Activated CD4-positive, alpha-beta T cell treated with anti-CD3 and anti-CD28 coated beads, Interleukin-2, amount 50 U/mL, for 4 hours (primary cell): ENCODE data around the gene KRTAP5-2.
"Not testable (repeated sequence)": the region's sequence is repeated elsewhere in the genome, so short reads cannot be mapped to it uniquely, and the experiment has no call there.

Experiments used
- DNase-seq, 2 experiments: peaks; one replicate each; pipeline ENCODE4 v3.0.0-alpha.2; 2020

Gene KRTAP5-2

GRCh38 chr11:1586699-1587098, 11.4 kb downstream of the KRTAP5-2 start:
- DNase-seq = no peak

- DNase-seq = not testable (repeated sequence)
Observed at GRCh38 chr11:1584661-1585370, 13.3 kb downstream of the KRTAP5-2 start, which contains the start of gene KRTAP5-1. TSS of gene KRTAP5-1 (minus strand) at chr11:1585283. CDS start at chr11:1585249, 34 bp downstream.

- not testable (repeated sequence) for DNase-seq
Observed at GRCh38 chr11:1582909-1583308, 15.2 kb downstream of the KRTAP5-2 start.

DNA sequence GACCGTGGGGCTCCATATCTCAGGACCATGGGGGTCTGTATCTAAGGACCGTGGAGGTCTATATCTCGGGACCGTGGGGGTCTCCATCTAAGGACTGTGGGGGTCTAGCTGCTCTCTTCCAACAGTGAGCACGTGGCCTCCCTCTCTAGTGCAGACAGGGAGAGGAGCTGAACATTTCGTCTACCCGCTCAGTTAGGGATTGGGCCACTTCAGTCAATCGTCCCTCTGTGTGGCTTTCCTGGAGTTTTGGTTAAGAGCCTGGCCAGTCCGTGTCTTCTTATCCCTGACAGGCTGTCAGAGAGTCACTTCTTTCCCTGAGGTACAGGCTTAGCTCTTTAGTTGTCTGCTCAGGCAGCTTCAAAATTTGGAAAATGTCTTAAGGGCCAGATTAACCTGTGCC, 16.1 kb downstream of the KRTAP5-2 start:
- no peak for DNase-seq

GRCh38 chr11:1576825-1577224, 21.3 kb downstream of the KRTAP5-2 start:
- no peak for DNase-seq

GRCh38 chr11:1575756-1576155, 22.3 kb downstream of the KRTAP5-2 start:
- DNase-seq = not testable (repeated sequence)

DNA sequence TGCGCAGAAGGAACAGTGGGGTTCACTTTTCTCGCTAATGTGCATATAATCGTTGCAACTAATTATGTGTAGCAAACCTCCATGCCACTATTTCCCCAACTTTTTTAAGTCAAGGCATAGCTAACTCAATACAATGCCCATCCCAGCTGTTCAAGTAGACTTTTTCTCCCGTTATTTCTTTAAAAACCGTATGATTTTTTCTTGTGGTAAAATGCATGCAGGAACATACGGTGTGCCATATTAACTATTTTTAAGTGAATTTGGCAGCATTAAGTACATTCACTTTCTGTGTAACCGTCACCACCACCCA, 23.2 kb downstream of the KRTAP5-2 start:
- no peak for DNase-seq

DNA sequence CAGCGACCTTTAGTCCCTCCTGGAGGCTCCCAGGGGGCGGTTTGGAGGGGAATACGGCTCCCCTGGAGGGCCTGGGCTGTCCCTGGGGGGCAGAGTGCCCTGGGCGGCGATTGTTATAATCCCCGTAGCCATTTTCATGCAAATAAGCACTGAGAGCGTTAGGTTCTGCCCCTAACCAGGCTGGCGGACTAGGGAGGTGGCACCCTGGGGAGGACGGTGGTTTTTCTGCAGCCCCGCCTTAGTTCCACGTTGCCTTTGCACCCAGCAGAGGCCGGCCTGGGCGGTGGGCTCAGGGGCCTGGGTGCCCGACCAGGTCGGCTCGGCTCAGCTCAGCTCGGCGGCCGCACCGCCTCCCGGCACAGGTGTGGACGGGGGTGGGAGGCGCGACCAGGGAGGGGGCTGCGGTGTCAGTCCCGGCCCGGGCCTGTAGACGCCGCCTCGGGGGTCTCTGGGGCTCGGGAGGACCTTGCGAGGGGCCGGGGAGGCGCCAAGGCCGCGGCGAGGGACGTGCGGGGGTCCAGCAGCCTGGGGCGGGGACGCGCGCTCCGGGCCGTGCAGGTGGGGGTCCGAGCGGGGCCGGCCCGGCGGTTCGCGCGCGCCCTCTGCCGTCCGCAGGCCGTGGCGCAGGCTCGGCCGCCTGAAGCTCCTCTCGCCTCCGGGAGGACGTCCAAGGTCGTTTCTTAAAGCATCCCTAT, 23.7 kb downstream of the KRTAP5-2 start:
- DNase-seq = peak; percentile 49 to 54

DNA sequence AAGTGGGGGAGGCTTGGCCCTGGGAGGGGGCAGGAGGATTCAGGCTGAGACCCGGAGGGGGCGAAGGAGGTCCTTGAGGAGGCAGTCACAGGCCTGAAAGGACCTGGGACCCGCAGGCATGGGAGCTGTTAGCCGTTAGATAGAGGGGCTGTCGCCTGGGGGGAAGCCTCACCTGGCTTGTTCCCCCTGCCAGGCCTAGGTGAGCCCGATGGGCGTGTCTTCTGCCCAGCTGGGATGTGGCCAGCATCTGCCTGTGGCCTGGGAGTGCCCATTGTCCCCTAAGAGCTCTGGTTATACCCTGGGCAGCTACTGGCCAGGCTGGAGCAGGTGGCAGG, 24.2 kb downstream of the KRTAP5-2 start:
- DNase-seq = no peak

DNA sequence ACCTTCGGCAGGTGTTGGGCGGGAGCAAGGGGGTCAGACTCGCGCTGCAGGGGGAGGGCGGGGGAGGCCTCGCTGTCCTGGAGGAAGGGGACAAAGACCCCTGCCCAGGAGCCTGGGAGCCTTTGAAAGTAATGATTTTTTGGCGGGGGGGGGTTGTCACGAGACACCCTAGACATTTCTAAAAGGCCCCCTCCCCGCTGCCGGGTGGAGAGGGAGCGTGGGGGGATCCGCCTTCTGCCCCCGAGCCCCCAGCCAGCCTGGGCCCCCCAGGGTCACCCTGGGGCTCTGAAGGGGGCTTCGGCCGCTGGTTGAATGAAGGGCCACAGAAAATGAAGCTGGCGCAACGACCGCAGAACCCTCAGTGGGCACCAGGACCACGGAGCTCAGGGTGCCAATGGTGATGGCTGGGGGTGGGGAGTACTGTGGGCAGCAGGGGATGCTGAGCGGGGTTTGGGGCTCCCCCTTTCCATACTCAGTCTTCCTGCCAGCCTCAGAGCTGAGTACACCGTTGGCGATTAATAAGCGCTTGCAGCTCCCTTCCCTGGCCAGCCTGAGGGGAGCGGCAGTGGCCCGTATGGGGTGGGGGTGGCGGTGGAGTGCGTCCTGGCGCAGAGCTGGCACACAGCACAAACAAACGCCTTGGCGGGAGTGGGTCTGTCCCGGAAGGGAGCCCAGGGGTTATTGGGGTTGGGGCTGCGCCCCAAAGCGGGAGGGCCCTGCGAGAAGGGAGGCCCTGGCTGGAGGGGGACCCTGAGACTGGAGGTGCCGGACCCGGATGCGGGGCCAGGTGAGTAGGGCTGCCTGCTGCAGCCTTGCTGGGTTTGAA, 24.8 kb downstream of the KRTAP5-2 start:
- DNase-seq = peak in 1 of 2 experiments; percentile 16

- DNase-seq = peak; percentile 92 to 94
Observed at GRCh38 chr11:1572197-1573076, 25.7 kb downstream of the KRTAP5-2 start, which contains the start of gene DUSP8. TSS of gene DUSP8 (minus strand) at chr11:1572271. CDS start at chr11:1565826, 6,445 bp downstream.

DNA sequence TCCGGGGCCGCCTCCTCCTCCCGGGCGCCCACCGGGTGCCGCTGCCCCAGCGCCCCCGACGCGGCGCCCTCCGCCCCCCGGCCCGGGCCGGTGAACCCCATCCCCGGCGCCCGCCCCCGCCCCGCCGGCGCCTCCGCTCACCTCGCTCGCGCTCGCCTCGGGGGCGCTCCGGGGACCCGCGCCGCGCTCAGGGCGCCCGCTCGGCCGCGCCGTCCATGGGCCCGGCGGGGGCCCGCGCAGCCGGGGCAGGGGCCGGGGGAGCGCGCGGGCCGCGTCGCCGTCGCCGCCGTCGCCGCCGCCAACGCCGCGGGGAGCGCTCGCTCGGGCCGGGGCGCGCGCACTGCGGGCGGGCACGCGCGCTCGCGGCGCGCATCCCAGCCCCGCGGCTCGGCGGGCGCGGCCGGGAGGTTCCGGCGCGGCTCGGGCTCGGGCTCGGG, 26.3 kb downstream of the KRTAP5-2 start:
- no peak for DNase-seq

GRCh38 chr11:1570896-1571759, 27.0 kb downstream of the KRTAP5-2 start:
- DNase-seq = no peak

DNA sequence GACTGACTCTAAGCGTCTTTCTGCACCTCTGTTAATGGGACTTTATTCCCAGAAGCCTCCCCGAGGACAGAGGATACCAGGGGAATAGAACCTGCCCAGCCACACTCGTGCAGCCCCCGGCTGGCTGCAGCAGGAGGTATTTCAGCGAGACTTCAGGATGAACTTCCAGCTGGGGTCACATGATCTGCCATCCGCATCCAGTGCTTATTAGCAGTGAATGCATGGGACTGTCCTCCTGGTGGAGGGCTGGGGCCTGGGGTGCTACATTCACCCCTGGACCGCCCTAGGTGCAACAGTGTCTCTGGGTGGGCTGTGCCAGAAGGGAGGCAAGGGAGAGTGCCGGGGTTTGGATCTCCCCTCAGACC, 27.6 kb downstream of the KRTAP5-2 start:
- DNase-seq = no peak

GRCh38 chr11:1570001-1570453, 28.1 kb downstream of the KRTAP5-2 start:
- DNase-seq = no peak

DNA sequence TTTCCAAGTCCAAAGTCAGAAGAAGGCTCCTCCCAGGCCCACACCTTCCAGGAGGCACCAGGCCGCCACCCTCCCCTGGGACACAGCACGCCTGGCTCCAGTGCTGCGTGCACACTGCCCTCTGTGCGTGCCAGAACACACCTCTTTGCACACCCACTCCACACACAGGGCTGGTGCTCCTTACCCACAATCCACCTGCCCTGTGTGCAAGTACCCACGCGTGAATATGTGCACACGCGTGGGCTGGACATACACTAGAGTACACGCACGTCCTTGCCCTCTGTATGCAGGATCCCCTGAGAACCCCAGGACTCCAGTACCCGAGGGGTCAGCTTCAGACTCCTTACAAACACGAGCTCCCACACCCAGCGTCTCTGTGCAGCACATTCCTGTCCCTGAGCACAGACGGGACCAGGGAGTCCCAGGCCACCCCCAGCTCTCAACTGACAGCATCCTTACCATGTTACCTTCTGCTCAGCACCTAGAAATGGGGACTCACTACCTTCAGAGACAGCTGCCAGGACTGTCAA, 28.8 kb downstream of the KRTAP5-2 start:
- no peak for DNase-seq

- no peak for DNase-seq
Observed at GRCh38 chr11:1568441-1568911, 29.6 kb downstream of the KRTAP5-2 start.

GRCh38 chr11:1567721-1568100, 30.4 kb downstream of the KRTAP5-2 start:
- DNase-seq = no peak

DNA sequence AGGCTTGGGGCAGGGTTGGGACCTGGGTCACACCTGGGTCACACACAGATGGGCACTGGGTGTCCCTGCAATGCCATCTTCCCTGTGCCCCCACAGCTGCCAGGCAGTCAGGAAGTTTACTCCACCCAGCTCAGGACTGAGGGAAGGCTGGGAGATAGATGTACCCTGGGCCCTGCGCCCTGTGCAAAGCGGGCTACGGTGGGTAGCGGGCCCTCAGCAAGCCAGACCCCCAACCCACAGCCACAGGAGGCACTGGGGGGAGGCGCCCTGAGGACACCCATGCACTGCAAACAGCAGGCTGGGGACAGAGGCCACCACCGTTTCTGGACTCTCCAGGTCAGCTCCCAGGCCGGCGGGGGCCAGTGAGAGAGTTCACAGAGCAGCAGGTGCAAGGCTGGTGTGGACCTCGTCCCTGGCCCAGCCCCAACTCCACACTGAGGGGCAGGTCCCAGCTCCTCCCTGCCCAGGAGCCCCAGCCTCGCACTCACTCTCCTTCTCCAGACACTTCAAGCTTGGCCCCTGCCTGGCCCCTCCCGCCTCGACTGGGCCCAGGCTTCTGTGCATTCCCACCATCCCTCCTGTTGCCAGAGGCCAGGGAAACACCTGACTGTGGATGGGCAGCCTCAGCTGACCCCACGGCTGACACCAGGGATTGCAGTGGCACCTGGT, 30.9 kb downstream of the KRTAP5-2 start:
- DNase-seq = no peak

GRCh38 chr11:1566381-1567051, 31.6 kb downstream of the KRTAP5-2 start:
- DNase-seq = no peak
